ENCODE data around the gene TMTC2.

TMTC2 gene

GRCh38 chr12:82852529-82852928, 165.8 kb downstream of the TMTC2 start:
- no peak for FAIRE-seq

GRCh38 chr12:82855872-82856271, 169.2 kb downstream of the TMTC2 start:
- no peak for FAIRE-seq

- FAIRE-seq: no peak
Measured at GRCh38 chr12:82857276-82857675, 170.6 kb downstream of the TMTC2 start.

GRCh38 chr12:82857911-82858533, 171.3 kb downstream of the TMTC2 start:
- no peak for FAIRE-seq

GRCh38 chr12:82858534-82858917, 171.8 kb downstream of the TMTC2 start:
- FAIRE-seq: no peak

GRCh38 chr12:82862069-82862841, 175.5 kb downstream of the TMTC2 start:
- no peak for FAIRE-seq

GRCh38 chr12:82862876-82863649, 176.4 kb downstream of the TMTC2 start:
- FAIRE-seq: no peak

- FAIRE-seq: no peak
Measured at GRCh38 chr12:82866227-82866775, 179.6 kb downstream of the TMTC2 start.

GRCh38 chr12:82866946-82867345, 180.2 kb downstream of the TMTC2 start:
- FAIRE-seq: no peak

GRCh38 chr12:82867762-82868500, 181.2 kb downstream of the TMTC2 start:
- no peak for FAIRE-seq

GRCh38 chr12:82870771-82871377, 184.2 kb downstream of the TMTC2 start:
- no peak for FAIRE-seq

- FAIRE-seq: no peak
Measured at GRCh38 chr12:82872088-82872487, 185.4 kb downstream of the TMTC2 start.

- FAIRE-seq: no peak
Measured at GRCh38 chr12:82873309-82873708, 186.6 kb downstream of the TMTC2 start.

- no peak for FAIRE-seq
Measured at GRCh38 chr12:82873951-82874350, 187.2 kb downstream of the TMTC2 start.

- no peak for FAIRE-seq
Measured at GRCh38 chr12:82874945-82875344, 188.2 kb downstream of the TMTC2 start.

- FAIRE-seq: no peak
Measured at GRCh38 chr12:82876075-82876474, 189.4 kb downstream of the TMTC2 start.

- no peak for FAIRE-seq
Measured at GRCh38 chr12:82877963-82878362, 191.3 kb downstream of the TMTC2 start.

GRCh38 chr12:82880442-82880901, 193.8 kb downstream of the TMTC2 start:
- no peak for FAIRE-seq

GRCh38 chr12:82883394-82884355, 197.0 kb downstream of the TMTC2 start:
- FAIRE-seq: no peak

GRCh38 chr12:82886671-82887340, 200.1 kb downstream of the TMTC2 start:
- FAIRE-seq: no peak

Measured in G401.6 (cell line).